Karpas-422 (cell line): ENCODE results near the gene NKTR. TPM values are rescaled to one million over a fixed set of nuclear protein-coding genes. Genes with fewer than 3 reads are reported as not detected.

Source experiments
- DNase-seq: peaks from one replicate; pipeline ENCODE4 v3.0.0-alpha.2; 2015
- H2AFZ ChIP-seq: fragments of 200-600 bp; sonication (generic); 2 replicates; pipeline ENCODE4 v1.6.1; 2014; ENCODE audit warnings: antibody characterized with exemption, low read length, mixed read lengths
- H3K27ac ChIP-seq: fragments of 200-600 bp; sonication (generic); 2 replicates; pipeline ENCODE4 v1.5.1; 2014; ENCODE audit warnings: mild to moderate bottlenecking, low read length, moderate library complexity
- H3K27me3 ChIP-seq: fragments of 200-600 bp; sonication (generic); 2 replicates; pipeline ENCODE4 v1.6.1; 2014; ENCODE audit warnings: low read length, mixed read lengths
- H3K36me3 ChIP-seq: fragments of 200-600 bp; sonication (generic); 2 replicates; pipeline ENCODE4 v1.6.1; 2014; ENCODE audit warnings: low read length, mixed read lengths; ENCODE audit not compliant: insufficient read depth
- H3K4me1 ChIP-seq: fragments of 200-600 bp; sonication (generic); 2 replicates; pipeline ENCODE4 v1.6.1; 2014; ENCODE audit warnings: mild to moderate bottlenecking, low read length, mixed read lengths
- H3K4me2 ChIP-seq: fragments of 200-600 bp; sonication (generic); 2 replicates; pipeline ENCODE4 v1.6.1; 2014; ENCODE audit warnings: low read length, low read depth, mild to moderate bottlenecking; ENCODE audit not compliant: poor library complexity, severe bottlenecking
- H3K4me3 ChIP-seq: fragments of 200-600 bp; sonication (generic); 2 replicates; pipeline ENCODE4 v1.5.1; 2014; ENCODE audit warnings: mild to moderate bottlenecking, antibody characterized with exemption, low read length, mixed read lengths
- H3K79me2 ChIP-seq: fragments of 200-600 bp; sonication (generic); 2 replicates; pipeline ENCODE4 v1.6.1; 2014; ENCODE audit warnings: mild to moderate bottlenecking, low read length, mixed read lengths
- H3K9ac ChIP-seq: fragments of 200-600 bp; sonication (generic); 2 replicates; pipeline ENCODE4 v1.6.0; 2014; ENCODE audit warnings: low read length
- H3K9me2 ChIP-seq: fragments of 200-600 bp; sonication (generic), shearing (Covaris generic); replicated peaks from 2 replicates; pipeline ENCODE4 v1.6.0; 2014; ENCODE audit warnings: mild to moderate bottlenecking, low read length, moderate library complexity; ENCODE audit not compliant: insufficient read depth
- H3K9me3 ChIP-seq: fragments of 300-700, 200-600 bp; sonication (generic); 2 replicates; pipeline ENCODE4 v1.6.1; 2014; ENCODE audit warnings: low read length, mixed read lengths
- H4K20me1 ChIP-seq: fragments of 200-600 bp; sonication (generic); 2 replicates; pipeline ENCODE4 v1.6.1; 2014; ENCODE audit warnings: mild to moderate bottlenecking, antibody characterized with exemption, low read length, low read depth; ENCODE audit not compliant: insufficient read depth
- total RNA-seq: library from RNA; depleted of rRNA; stranded (reverse); fragments of >200 nt; shearing (Covaris generic); gene quantifications from 2 replicates; pipeline ENCODE4 v1.2.3, GENCODE V29; 2014; ENCODE audit warnings: low replicate concordance

NKTR gene
- total RNA-seq, 1 experiment from 2014 or later: 178 TPM

DNA sequence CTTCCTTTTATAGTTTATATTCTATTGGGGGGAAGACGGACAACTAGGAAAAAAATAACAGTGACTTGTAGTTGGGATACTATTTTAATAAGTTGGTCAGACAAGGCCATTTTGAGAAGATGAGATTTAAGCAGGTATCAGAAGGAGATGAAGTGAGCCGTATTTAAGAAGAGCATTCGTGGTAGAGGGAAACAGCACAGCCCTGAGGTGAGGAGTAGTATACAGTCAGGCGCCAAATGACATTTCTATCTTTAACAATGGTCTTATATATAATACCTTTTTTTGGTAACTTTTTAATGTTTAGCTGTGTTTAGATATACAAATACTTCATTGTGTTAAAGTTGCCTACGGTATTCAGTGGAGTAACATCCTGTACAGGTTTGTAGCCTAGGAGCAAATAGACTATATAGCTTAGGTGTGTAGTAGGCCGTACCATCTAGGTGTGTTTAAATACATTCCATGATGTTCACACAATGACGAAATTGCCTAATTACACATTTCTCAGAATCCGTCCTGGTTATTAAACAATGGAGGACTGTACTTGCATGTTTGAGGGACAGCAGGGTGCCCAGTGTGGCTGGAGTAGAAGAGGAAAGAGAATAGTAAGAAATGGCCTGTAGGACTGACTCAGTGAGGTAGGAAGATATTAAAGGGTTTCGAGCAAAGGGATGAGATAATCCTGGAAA, 1.6 kb downstream of the NKTR start:
- Histone ChIP-seq H3K36me3 (peaks cover 19% of the 10 kb centered on the region), H2AFZ (no peak overlapping the region)
- DNase-seq: peak; percentile 80

DNA sequence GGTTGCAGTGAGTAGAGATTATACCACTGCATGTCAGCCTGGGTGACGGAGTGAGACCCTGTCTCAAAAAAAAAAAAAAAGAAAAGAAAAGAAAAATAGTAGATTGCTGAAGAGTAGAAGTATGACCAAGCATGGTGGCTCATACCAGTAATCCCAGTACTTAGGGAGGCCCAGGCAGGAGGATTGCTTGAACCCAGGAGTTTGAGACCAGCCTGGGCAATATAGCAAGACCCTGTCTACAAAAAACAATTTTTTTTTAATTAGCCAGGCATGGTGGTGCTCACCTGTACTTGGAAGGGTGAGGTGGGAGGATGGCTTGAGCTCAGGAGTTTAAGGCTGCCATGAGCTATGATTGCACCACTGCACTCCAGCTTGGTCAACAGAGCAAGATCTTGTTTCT, 2.5 kb downstream of the NKTR start:
- Histone ChIP-seq H3K9ac (no peak overlapping the region), H3K9me3 (no peaks in the 10 kb centered on the region), H3K4me3 (no peak overlapping the region), H3K27ac (no peak overlapping the region), H3K79me2 (peaks cover 72% of the 10 kb centered on the region), H2AFZ (no peak overlapping the region), H3K4me2 (peak overlapping the region; percentile 91), H3K9me2 (no peaks in the 10 kb centered on the region), H3K4me1 (peaks cover 50% of the 10 kb centered on the region), H4K20me1 (peaks cover 13% of the 10 kb centered on the region), H3K36me3 (peaks cover 26% of the 10 kb centered on the region), H3K27me3 (no peaks in the 10 kb centered on the region)
- DNase-seq: no peak

More for the DNA sequence above, 1.6 kb downstream of the NKTR start:
- Histone ChIP-seq H3K4me1 (peaks cover 49% of the 10 kb centered on the region), H3K27ac (peak overlapping the region; percentile 67), H3K9me3 (no peaks in the 10 kb centered on the region), H4K20me1 (peaks cover 9% of the 10 kb centered on the region; the same call in 1 of the 2 replicates), H3K79me2 (peaks cover 63% of the 10 kb centered on the region), H3K4me2 (peak overlapping the region; percentile 91), H3K9ac (peak overlapping the region; percentile 91), H3K4me3 (peak overlapping the region; percentile 72), H3K9me2 (no peaks in the 10 kb centered on the region), H3K27me3 (no peaks in the 10 kb centered on the region)

DNA sequence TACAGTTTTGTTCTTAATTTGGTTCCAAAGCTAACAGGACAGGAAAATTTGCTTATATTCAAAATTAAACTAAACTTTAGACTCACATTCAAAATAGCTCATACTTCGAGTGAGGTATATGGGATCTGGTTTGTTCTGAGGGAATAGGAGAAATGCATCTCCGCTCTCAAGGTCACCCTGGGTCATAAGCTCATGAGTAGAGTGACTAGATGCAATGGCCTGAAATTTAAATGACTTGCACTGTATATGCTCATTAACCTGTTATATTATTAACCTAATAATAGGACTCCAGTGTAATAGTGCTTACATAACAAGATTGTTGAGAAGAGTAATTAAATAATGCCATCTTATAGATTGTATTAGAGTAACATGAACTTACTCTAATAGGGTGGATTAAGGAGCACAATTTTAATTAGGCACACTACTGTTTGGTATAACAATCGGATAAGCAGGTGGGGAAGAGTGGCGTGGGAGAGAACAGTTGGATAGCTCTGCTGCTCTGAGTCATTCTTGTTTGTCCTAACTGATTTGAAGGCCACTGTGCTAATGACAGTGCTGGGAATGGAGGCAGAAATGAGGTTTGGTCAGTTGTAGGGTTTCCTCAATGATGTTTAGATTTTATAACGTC, 5.2 kb downstream of the NKTR start:
- Histone ChIP-seq H3K4me2 (peak overlapping the region; percentile 28), H3K9me2 (no peaks in the 10 kb centered on the region)

DNA sequence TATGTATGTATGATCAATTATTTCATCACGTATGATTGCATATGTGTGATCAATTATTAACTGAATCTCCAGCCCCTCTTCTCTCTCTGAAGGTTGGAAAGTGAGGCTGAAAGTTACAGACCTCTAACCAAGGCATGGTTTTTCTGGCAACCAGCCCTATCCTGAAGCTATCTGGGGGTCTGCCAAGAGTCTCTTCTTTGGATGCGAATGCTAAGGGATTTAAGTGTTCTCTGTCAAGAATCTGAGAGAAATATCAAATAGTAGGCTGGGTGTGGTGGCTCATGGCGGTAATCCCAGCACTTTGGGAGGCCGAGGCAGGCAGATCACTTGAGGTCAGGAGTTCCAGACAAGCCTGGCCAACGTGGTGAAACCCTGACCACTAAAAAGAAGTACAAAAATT, 8.1 kb downstream of the NKTR start:
- H3K9me3 ChIP-seq: no peaks in the 10 kb centered on the region
- no peaks in the 10 kb centered on the region for H3K9me2 ChIP-seq
- peaks cover 100% of the 10 kb centered on the region for H3K79me2 ChIP-seq
- peaks cover 15% of the 10 kb centered on the region for H4K20me1 ChIP-seq
- no peak overlapping the region for H3K9ac ChIP-seq
- peak overlapping the region; percentile 16; the same call in 1 of the 2 replicates for H3K27ac ChIP-seq
- H3K4me3 ChIP-seq: no peak overlapping the region
- H3K27me3 ChIP-seq: no peaks in the 10 kb centered on the region
- H2AFZ ChIP-seq: no peak overlapping the region
- peaks cover 83% of the 10 kb centered on the region for H3K4me1 ChIP-seq
- H3K4me2 ChIP-seq: no peak overlapping the region
- peaks cover 33% of the 10 kb centered on the region for H3K36me3 ChIP-seq
- no peak for DNase-seq

More for the DNA sequence above, 5.2 kb downstream of the NKTR start:
- H3K4me3 ChIP-seq: no peak overlapping the region
- DNase-seq: no peak
- peaks cover 39% of the 10 kb centered on the region for H3K36me3 ChIP-seq
- H3K27ac ChIP-seq: peak overlapping the region; percentile 25; the same call in 1 of the 2 replicates
- peaks cover 20% of the 10 kb centered on the region for H4K20me1 ChIP-seq
- H3K4me1 ChIP-seq: peaks cover 70% of the 10 kb centered on the region
- no peaks in the 10 kb centered on the region for H3K27me3 ChIP-seq
- no peak overlapping the region for H2AFZ ChIP-seq
- no peak overlapping the region for H3K9ac ChIP-seq
- H3K9me3 ChIP-seq: no peaks in the 10 kb centered on the region
- peaks cover 99% of the 10 kb centered on the region for H3K79me2 ChIP-seq

DNA sequence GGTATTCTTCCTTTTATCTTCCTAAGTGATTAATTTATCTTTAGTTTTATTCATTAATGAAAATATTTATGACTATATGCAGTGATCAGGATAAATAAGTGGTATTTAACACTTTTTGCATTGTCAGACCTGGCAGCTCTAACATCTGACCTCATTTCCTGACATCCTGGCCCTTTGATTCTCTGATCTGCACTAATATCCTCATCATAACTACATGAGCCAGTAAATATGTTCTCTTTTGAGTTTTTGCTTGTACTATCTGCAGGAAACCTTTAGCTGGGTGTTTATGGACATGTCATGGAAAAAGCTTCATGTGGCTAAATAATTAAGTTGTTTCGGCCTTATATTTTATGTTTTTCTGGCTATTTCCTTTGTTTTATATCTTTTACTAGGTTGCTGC, 10.5 kb downstream of the NKTR start:
- peak overlapping the region; percentile 98 for H3K27ac ChIP-seq
- H3K36me3 ChIP-seq: peaks cover 37% of the 10 kb centered on the region
- DNase-seq: no peak
- H3K4me3 ChIP-seq: no peak overlapping the region
- no peaks in the 10 kb centered on the region for H3K27me3 ChIP-seq
- no peaks in the 10 kb centered on the region for H3K9me3 ChIP-seq
- H4K20me1 ChIP-seq: peaks cover 11% of the 10 kb centered on the region
- no peaks in the 10 kb centered on the region for H3K9me2 ChIP-seq
- H3K79me2 ChIP-seq: peaks cover 100% of the 10 kb centered on the region
- peaks cover 81% of the 10 kb centered on the region for H3K4me1 ChIP-seq
- peak overlapping the region; percentile 20 for H3K4me2 ChIP-seq
- 0 out of 2 replicates have a peak overlapping the region, but pooled peaks have one; percentile 28 for H3K9ac ChIP-seq
- no peak overlapping the region for H2AFZ ChIP-seq

DNA sequence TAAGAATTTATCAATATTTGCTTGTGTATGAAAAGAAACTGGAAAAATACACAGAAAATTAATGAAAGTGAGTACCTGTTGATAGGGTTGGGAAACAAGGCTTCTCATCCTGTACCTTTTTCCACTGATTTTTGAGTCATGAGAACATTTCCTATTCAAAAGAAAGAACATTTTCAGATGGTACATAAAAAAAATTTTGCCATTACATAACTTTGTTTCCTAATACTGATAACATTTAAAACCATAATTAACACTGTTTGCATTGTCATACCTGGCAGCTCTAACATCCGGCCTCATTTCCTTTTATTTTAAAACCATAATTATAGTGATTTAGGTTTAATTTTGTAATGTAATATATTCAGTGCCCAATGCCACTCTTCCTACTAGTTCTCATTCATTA, 11.7 kb downstream of the NKTR start:
- Histone ChIP-seq H2AFZ (no peak overlapping the region), H3K27me3 (no peaks in the 10 kb centered on the region), H3K79me2 (peaks cover 100% of the 10 kb centered on the region), H3K4me3 (peak overlapping the region; percentile 56), H3K4me2 (peak overlapping the region; percentile 88), H3K9me2 (no peaks in the 10 kb centered on the region), H3K27ac (peak overlapping the region; percentile 98), H3K9ac (peak overlapping the region; percentile 52), H3K9me3 (no peaks in the 10 kb centered on the region), H4K20me1 (peaks cover 11% of the 10 kb centered on the region), H3K36me3 (peaks cover 42% of the 10 kb centered on the region), H3K4me1 (peaks cover 84% of the 10 kb centered on the region)
- peak; percentile 62 for DNase-seq

DNA sequence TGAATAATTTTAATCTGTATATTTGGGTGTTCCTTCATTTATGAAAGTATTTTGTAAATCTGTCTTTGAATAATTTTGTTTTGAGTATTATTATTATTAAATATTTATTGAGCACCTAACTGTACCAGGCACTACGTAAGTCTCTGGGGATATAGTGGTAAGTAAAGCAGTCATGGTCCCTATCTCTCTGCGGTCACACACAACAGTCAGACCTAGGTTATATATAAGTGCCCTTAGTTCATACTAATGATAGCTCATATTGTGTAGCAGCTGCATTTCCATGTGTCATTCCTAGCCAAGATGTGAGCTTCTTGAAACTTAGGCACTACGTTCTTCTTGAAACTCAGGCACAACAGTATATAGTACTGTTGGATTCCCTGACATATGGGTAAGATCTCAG, 12.4 kb downstream of the NKTR start:
- H3K27ac ChIP-seq: peak overlapping the region; percentile 98
- H2AFZ ChIP-seq: no peak overlapping the region
- peak overlapping the region; percentile 88 for H3K4me2 ChIP-seq
- H4K20me1 ChIP-seq: peaks cover 7% of the 10 kb centered on the region
- peaks cover 37% of the 10 kb centered on the region for H3K36me3 ChIP-seq
- H3K9me2 ChIP-seq: no peaks in the 10 kb centered on the region
- DNase-seq: peak; percentile 82
- H3K4me3 ChIP-seq: peak overlapping the region; percentile 56
- H3K4me1 ChIP-seq: peaks cover 84% of the 10 kb centered on the region
- H3K9me3 ChIP-seq: no peaks in the 10 kb centered on the region
- peaks cover 98% of the 10 kb centered on the region for H3K79me2 ChIP-seq
- no peaks in the 10 kb centered on the region for H3K27me3 ChIP-seq
- peak overlapping the region; percentile 52 for H3K9ac ChIP-seq

DNA sequence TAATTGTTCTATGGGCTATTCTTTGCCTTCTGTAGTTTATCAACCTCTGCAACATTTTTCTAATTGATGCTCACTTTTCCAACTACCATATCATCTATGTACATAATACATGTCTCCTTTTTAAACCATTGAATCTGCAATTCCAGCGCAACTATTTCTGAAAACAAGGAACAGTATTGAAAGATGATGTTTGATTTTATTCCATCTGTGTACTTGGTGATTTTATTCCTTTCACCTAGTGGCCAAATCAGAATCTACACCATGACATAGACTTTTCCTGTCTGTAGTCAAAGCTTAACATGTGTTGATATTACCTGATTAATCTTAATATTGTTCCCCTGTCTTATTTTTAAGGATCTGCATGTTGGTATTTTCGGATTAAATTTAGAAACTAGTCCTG, 13.0 kb downstream of the NKTR start:
- peak overlapping the region; percentile 56; the same call in 1 of the 2 replicates for H3K4me3 ChIP-seq
- H2AFZ ChIP-seq: no peak overlapping the region
- peaks cover 79% of the 10 kb centered on the region for H3K4me1 ChIP-seq
- H3K27ac ChIP-seq: peak overlapping the region; percentile 98
- H3K9ac ChIP-seq: peak overlapping the region; percentile 45
- H3K36me3 ChIP-seq: peaks cover 33% of the 10 kb centered on the region; the same call in 1 of the 2 replicates
- peaks cover 93% of the 10 kb centered on the region for H3K79me2 ChIP-seq
- peak overlapping the region; percentile 88 for H3K4me2 ChIP-seq
- no peak for DNase-seq
- no peaks in the 10 kb centered on the region for H3K9me2 ChIP-seq
- no peaks in the 10 kb centered on the region for H3K27me3 ChIP-seq
- no peaks in the 10 kb centered on the region for H3K9me3 ChIP-seq
- peaks cover 2% of the 10 kb centered on the region for H4K20me1 ChIP-seq
